Sciatic nerve (tissue), 2 donors: ENCODE data around the gene CCNY. TPM values are rescaled to one million over a fixed set of nuclear protein-coding genes. Genes with fewer than 3 reads are reported as not detected.

Experiments
- ATAC-seq: fragments of 200-7000 bp; cut with Tn5 transposase; one replicate; pipeline ENCODE4 v1.9.1; 2020; ENCODE audit warnings: mild to moderate bottlenecking, moderate library complexity
- DNase-seq: peaks from one replicate; pipeline ENCODE4 v3.0.0-alpha.2; 2020; ENCODE audit warnings: low spot score
- intact Hi-C: fragments of 100-400 bp; cut with DNase I; formaldehyde crosslinking; loops from one replicate; pipeline ENCODE4 v1.14.2; 2022
- total RNA-seq: library from RNA; stranded (reverse); fragmentation: NEBNext Ultra II Directional; extraction: Animal tissue kit (Norgen Biotek cat#: 25700); gene quantifications from one replicate; pipeline ENCODE4 v1.2.1, GENCODE V29; 2021
- donor health status: DM: no; HTN: no; CAD: no.
- donor health status: DM: no; HTN: no; CAD: no.

CCNY gene
- total RNA-seq, 1 donor from 2014 or later, result 65.3 TPM

DNA sequence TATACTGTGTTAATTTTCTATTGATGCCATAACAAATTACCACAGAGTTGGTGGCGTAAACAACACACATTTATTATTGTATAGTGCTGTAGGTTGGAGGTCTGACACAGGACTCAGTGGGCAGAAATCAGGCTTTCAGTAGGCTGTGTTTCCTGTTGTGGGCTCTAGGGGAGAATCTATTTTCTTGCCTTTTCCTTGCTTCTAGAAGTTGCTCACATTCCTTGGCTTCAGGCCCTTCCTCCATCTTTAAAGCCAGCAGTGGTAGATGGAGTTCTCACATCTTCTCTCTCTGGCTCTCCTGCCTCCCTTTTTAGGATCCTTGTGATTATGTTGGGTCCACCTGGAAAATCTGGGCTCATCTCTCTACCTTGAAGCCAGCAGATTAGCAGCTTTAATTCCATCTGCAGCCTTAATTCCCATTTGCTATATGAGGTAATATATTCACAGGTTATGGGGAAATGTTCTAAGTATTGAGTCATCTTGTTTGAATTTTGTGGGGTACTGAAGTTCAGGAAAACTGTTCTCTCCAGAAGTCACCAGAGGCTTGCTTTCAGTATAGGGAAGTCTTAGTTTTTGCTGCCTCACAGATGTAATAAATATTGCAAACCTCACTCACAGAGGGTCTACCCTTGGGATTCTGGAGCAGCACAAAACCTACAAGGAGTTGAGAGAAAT, 38.9 kb downstream of the CCNY start:
- DNase-seq (no peak), ATAC-seq (no peak)
- intact Hi-C loops, result no loop called here

GRCh38 chr10:35377050-35377728, 40.9 kb downstream of the CCNY start:
- no peak for DNase-seq
- intact Hi-C loops, result no loop called here
- ATAC-seq, result no peak

GRCh38 chr10:35378541-35379210, 42.4 kb downstream of the CCNY start:
- ATAC-seq, result no peak
- intact Hi-C loops, result no loop called here
- DNase-seq, result no peak

DNA sequence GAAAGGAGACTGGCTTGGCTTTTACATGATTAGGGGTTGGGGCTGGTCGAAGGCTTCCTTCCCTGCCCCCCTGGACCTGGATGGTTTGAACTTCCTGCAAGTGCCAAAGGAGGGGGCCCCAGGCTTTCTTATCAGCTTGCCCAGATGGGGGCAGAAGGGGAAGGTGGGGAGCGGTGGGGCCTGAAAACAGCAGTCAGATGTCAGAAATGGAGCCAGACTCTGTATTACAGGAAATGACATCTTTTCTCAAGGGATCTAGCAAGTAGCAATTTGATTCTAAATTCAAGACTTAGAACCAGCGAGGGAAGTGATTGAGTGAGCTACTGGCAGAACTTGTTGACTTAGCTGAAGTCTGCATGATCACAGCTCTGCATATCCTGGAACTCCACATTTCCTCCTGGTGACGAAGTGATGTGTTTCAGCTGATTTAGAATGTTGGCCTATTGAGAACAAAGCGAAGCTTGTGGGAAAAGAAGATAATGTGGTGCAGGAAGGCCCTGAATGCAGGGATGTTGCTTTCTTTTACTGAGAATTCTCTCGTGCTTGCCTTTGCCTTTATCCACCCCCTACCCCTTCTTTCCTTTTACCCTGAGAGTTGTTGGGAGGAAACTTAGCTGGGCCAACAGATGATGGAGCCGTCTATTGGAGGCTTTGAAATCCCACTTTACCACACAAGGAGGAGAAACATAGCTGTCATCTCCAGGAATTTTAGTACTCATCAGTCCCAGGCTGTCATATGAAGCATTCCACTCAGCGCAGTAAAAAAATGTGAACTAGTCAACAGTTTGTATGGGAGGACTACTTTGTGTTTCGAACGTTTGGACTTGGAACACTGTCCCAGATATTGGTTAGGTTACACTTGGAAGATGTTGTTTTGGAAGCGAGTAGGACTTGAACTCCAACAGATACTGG, 43.2 kb downstream of the CCNY start:
- ATAC-seq (peak; percentile 91), DNase-seq (no peak)
- intact Hi-C loops, result no loop called here

DNA sequence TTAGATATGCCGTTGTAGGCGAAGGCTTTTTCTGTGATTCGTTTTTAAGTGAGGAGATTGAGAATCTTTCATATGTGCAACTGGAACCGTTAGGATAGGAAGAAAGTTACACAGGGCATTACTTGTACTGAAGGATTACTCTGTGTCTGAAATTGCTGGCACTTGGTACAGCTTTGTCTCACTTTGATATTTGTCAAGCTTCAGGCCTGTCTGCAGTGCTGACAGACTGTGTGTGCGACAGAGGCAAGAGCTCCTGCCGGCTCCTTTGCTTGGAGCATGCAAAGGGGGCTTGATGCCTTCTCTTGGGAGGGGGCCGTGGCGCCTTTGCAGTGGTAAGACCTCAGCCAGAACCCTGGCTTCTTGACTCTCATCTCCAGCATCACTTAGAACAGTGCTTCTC, 45.8 kb downstream of the CCNY start:
- ATAC-seq (no peak), DNase-seq (no peak)
- intact Hi-C loops, result no loop called here

- intact Hi-C loops, result no loop called here
- DNase-seq (no peak), ATAC-seq (no peak)
Observed at GRCh38 chr10:35384265-35384868, 48.1 kb downstream of the CCNY start.

GRCh38 chr10:35386594-35387174, 50.4 kb downstream of the CCNY start:
- DNase-seq, result no peak
- ATAC-seq, result no peak

GRCh38 chr10:35387768-35388167, 51.5 kb downstream of the CCNY start:
- DNase-seq (no peak), ATAC-seq (no peak)
- intact Hi-C loops, result no loop called here

More at GRCh38 chr10:35386594-35387174, 50.4 kb downstream of the CCNY start:
- intact Hi-C loops, result no loop called here

DNA sequence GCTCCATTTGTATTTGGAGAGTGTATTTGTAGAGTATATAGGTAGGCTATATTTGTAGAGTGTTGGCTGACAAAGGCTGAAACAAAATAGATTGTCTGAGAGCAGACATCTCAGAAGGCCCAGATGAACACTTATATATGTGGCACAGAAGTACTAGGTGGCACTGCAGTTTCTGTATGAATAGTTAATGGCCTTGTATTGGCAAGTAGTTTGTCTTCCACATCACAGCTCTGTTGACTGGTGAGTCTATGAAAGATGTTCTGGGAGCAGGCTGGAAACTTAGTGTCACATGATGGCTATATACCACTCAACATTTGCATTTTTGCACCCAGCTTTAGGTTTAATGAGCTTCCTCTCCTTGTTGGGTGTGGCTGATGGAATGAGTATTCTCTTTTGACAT, 51.9 kb downstream of the CCNY start:
- ATAC-seq (no peak), DNase-seq (no peak)
- intact Hi-C loops, result no loop called here

DNA sequence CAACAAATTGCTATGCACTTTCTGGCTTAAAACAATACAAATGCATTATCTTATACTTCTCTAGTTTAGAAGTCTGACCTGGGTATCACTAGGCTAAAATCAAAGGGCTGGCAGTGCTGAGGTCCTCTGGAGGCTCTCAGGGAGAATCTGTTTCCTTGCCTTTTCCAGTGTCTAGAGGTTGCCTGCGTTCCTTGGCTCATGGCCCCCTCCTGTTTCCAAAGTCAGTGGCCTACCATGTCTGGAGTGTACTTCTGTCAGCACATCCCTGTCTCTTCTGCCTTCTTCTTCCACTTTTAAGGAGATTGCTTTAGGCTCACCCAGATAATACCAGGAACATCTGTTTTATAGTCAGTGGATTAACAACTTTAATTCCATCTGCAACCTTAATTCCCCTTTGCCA, 52.4 kb downstream of the CCNY start:
- ATAC-seq, result no peak
- intact Hi-C loops, result no loop called here
- no peak for DNase-seq

- DNase-seq (no peak), ATAC-seq (no peak)
- intact Hi-C loops, result no loop called here
Observed at GRCh38 chr10:35390161-35390840, 54.0 kb downstream of the CCNY start.

DNA sequence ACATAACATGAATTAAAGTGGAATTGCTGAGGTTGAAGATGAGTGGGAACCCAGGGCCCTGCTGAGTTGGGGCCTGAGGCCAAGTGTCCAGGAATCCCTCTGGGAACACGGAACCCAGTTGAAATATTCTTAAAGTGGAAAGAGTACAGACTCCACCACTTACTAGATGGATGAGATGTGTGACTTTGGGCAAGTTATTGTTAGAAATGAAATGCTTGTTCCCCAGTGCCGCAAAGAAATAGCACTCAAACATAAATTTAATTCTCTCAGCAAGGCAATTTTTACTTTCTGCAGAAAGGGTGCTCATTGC, 54.5 kb downstream of the CCNY start:
- ATAC-seq, result no peak
- DNase-seq, result no peak
- intact Hi-C loops, result no loop called here

DNA sequence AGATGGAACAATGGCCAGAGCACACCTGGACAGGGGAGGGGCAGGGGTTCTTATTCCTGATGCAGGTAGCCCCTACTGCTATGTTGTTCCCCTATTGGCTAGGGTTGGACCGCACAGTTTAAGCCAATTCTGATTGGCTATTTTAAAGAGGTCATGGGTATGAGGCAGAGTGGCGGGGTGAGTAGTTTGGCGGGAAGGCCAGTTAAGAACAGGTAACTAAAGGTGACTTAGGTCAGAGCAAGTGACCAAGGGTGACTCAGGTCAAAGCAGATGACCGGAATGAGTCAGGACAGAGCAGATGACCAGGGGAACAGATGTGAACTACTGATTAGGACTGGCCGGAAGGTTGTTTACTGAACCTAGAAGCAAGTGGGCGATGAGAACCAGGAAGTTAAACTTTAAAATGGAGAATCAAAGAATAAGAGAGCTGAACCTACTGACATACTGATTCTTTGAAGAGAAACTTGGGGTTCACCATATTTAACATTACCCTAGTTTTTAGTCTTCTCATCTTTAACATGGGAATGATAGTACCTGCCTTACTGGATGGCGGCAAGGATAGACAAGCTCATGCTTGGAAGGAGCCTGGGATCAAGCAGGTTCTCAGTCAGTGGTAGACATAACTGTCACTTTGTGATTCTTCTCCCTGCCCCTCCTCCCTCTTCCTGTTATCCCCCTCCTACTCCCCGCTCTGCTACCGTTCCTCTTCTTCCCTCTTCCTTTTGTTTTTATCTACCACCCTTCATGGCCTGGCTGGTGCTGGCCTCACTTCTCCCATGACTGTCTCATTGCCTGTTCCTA, 55.0 kb downstream of the CCNY start:
- intact Hi-C loops, result no loop called here
- DNase-seq (no peak), ATAC-seq (no peak)

DNA sequence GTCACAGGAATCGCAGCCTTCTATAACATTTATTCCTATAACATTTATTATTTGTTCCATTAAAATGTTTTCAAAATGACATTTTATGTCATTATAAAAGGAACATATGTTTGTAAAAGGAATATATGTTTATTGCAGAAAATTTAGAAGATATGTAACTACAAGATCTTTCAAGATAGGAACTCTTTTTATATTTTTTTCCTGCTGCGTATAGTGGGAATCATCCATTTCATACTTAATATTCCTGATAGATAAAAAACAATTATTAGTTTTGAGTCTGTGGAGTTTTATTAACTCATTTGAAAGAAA, 55.6 kb downstream of the CCNY start:
- no peak for DNase-seq
- intact Hi-C loops, result no loop called here
- ATAC-seq, result no peak

GRCh38 chr10:35392482-35393228, 56.3 kb downstream of the CCNY start:
- intact Hi-C loops, result no loop called here

DNA sequence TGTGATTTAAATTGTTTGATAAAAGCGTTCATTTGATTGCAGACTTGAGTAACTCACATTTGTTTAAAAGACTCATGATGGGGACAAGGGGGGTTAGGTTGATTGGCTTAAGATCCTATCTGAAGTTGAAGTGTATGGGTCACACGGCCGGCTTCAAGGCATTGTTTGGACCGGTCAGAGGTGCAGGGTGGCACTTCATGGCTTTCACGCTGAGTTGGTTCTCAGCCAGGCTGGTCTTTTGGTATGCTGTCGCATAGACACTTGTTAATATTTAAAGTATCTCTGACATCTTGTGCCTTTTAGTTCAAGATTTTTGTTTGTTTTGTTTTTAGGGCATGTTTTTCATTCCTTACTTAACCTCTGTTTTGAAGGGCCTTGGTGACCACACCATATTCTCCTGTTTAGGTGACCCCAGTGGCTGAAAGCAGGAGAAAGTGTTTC, 58.1 kb downstream of the CCNY start:
- ATAC-seq (no peak), DNase-seq (no peak)
- intact Hi-C loops, result no loop called here

More at GRCh38 chr10:35392482-35393228, 56.3 kb downstream of the CCNY start:
- no peak for ATAC-seq
- no peak for DNase-seq

DNA sequence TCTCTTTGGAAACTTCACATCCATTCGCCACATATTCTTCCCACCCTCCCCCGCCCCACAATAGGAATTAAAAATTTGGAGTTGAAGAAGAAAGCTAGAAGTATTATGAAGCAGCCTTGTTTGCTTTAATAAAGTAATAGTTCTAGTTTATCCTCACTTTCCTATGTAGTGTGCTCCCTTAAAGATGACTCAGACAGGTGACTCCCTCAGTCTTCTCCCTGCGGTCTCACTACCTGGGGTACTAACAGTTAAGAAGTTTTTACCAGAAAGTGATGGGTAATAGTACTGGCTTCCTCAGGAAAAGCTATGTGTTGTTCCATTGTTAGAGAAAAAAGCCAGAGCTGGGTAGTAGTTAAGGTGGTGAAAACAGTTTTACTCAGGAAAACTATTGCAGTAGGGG, 58.6 kb downstream of the CCNY start:
- intact Hi-C loops, result no loop called here
- ATAC-seq (no peak), DNase-seq (no peak)
